B cell (primary cell): ENCODE results near the gene MMP14.

ENCODE experiments used
- EZH2 ChIP-seq: IDR thresholded peaks from 2 replicates; pipeline ENCODE4 v1.6.1; 2012; ENCODE audit warnings: borderline replicate concordance, low read depth, mild to moderate bottlenecking, moderate library complexity, low read length; ENCODE audit not compliant: insufficient read depth, poor library complexity, severe bottlenecking
- TF ChIP-seq, protein P1 (sequence below): fragments of 200-600 bp; IDR thresholded peaks from one replicate; pipeline ENCODE4 v1.8.0; 2022; ENCODE audit warnings: antibody characterized with exemption, mild to moderate bottlenecking

GRCh38 chr14:22844221-22845102, 8.1 kb downstream of the MMP14 start:
- TF ChIP-seq, protein P1, sequence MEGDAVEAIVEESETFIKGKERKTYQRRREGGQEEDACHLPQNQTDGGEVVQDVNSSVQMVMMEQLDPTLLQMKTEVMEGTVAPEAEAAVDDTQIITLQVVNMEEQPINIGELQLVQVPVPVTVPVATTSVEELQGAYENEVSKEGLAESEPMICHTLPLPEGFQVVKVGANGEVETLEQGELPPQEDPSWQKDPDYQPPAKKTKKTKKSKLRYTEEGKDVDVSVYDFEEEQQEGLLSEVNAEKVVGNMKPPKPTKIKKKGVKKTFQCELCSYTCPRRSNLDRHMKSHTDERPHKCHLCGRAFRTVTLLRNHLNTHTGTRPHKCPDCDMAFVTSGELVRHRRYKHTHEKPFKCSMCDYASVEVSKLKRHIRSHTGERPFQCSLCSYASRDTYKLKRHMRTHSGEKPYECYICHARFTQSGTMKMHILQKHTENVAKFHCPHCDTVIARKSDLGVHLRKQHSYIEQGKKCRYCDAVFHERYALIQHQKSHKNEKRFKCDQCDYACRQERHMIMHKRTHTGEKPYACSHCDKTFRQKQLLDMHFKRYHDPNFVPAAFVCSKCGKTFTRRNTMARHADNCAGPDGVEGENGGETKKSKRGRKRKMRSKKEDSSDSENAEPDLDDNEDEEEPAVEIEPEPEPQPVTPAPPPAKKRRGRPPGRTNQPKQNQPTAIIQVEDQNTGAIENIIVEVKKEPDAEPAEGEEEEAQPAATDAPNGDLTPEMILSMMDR, result no peak
- no peak for TF ChIP-seq EZH2
